Iris pigment epithelial cell (primary cell): ENCODE results near the gene MGAT5B.
"Not testable (repeated sequence)": the region's sequence is repeated elsewhere in the genome, so short reads cannot be mapped to it uniquely, and the experiment has no call there.

ENCODE experiments used
- DNase-seq: peaks from one replicate; pipeline ENCODE4 v3.0.0-alpha.2; 2011; ENCODE audit warnings: low read depth

MGAT5B gene

GRCh38 chr17:76848670-76849069 is 19.5 kb upstream of the MGAT5B start:
- DNase-seq = no peak

GRCh38 chr17:76849160-76849559 is 19.0 kb upstream of the MGAT5B start:
- not testable (repeated sequence) for DNase-seq

- no peak for DNase-seq
Measured at GRCh38 chr17:76852843-76853242, 15.4 kb upstream of the MGAT5B start.

GRCh38 chr17:76855105-76855504 is 13.1 kb upstream of the MGAT5B start:
- no peak for DNase-seq

- DNase-seq = no peak
Measured at GRCh38 chr17:76862079-76862478, 6.1 kb upstream of the MGAT5B start.

- no peak for DNase-seq
Measured at GRCh38 chr17:76862494-76862893, 5.7 kb upstream of the MGAT5B start.

GRCh38 chr17:76864024-76864423 is 4.2 kb upstream of the MGAT5B start:
- no peak for DNase-seq

GRCh38 chr17:76865174-76865573 is 3.0 kb upstream of the MGAT5B start:
- no peak for DNase-seq

- DNase-seq = no peak
Measured at GRCh38 chr17:76866203-76866602, 2.0 kb upstream of the MGAT5B start.

- peak; percentile 72 for DNase-seq
Measured at GRCh38 chr17:76866774-76867577, 1.2 kb upstream of the MGAT5B start.

- DNase-seq = peak; percentile 70
Measured at GRCh38 chr17:76867578-76868175, 527 bp upstream of the MGAT5B start.

- no peak for DNase-seq
Measured at GRCh38 chr17:76868669-76869495, 678 bp downstream of the MGAT5B start.

GRCh38 chr17:76869496-76870376 is 1.5 kb downstream of the MGAT5B start:
- DNase-seq = no peak

- DNase-seq = peak; percentile 14
Measured at GRCh38 chr17:76870377-76870714, 2.1 kb downstream of the MGAT5B start.

- no peak for DNase-seq
Measured at GRCh38 chr17:76871668-76872067, 3.5 kb downstream of the MGAT5B start.

GRCh38 chr17:76872221-76872873 is 4.1 kb downstream of the MGAT5B start:
- peak; percentile 96 for DNase-seq

- DNase-seq = no peak
Measured at GRCh38 chr17:76872874-76873221, 4.6 kb downstream of the MGAT5B start.

GRCh38 chr17:76873856-76874255 is 5.7 kb downstream of the MGAT5B start:
- DNase-seq = peak; percentile 16

GRCh38 chr17:76877437-76877836 is 9.2 kb downstream of the MGAT5B start:
- no peak for DNase-seq

GRCh38 chr17:76878568-76878967 is 10.4 kb downstream of the MGAT5B start:
- no peak for DNase-seq

- no peak for DNase-seq
Measured at GRCh38 chr17:76879254-76879653, 11.1 kb downstream of the MGAT5B start.

GRCh38 chr17:76879691-76880090 is 11.5 kb downstream of the MGAT5B start:
- DNase-seq = no peak
